ENCODE data around the gene ACBD3.

GRCh38 chr1:226199971-226200370 lies 13.4 kb upstream of the ACBD3 start:
- TF ChIP-seq CTCF (IDR thresholded peaks at IDR 0.05; ENCODE audit: borderline replicate concordance, extremely low read depth, low read length, poor library complexity, severe bottlenecking) (no peak), EZH2 (IDR thresholded peaks at IDR 0.05; ENCODE audit: borderline replicate concordance, low read depth, low read length, severe bottlenecking) (no peak)
